BLaER1 treated with 17β-estradiol and CSF1 and Interleukin-3, amounts not matched to agents 10 nM and 100 nM (cell line): ENCODE data around the gene CORO1C.

Experiments used
- H3K27ac ChIP-seq, 11 experiments: shearing (Covaris generic); formaldehyde crosslinking; 2 replicates each; pipeline ENCODE4 v1.8.1; 2022
- H3K27me3 ChIP-seq, 11 experiments: shearing (Covaris generic); formaldehyde crosslinking; 2 replicates each; pipeline ENCODE4 v1.8.1; 2022
- H3K36me3 ChIP-seq, 11 experiments: shearing (Covaris generic); formaldehyde crosslinking; 2 replicates each; pipeline ENCODE4 v1.8.1; 2022
- H3K4me1 ChIP-seq, 10 experiments: shearing (Covaris generic); formaldehyde crosslinking; 2 replicates each; pipeline ENCODE4 v1.8.1; 2022
- H3K4me2 ChIP-seq, 11 experiments: shearing (Covaris generic); formaldehyde crosslinking; 2 replicates each; pipeline ENCODE4 v1.8.1; 2022
- H3K4me3 ChIP-seq, 10 experiments: shearing (Covaris generic); formaldehyde crosslinking; 2 replicates each; pipeline ENCODE4 v1.8.1; 2022
- H3K9ac ChIP-seq, 11 experiments: shearing (Covaris generic); formaldehyde crosslinking; 2 replicates each; pipeline ENCODE4 v1.8.1; 2022
- H3K9me3 ChIP-seq, 11 experiments: shearing (Covaris generic); formaldehyde crosslinking; replicated peaks in 1 of 11; 2 replicates each; pipeline ENCODE4 v1.8.1; 2022
- H4K20me1 ChIP-seq, 11 experiments: shearing (Covaris generic); formaldehyde crosslinking; 2 replicates each; pipeline ENCODE4 v1.8.1; 2022
- Cebpa-rat ChIP-seq, 11 experiments: shearing (Covaris generic); IDR thresholded peaks; 2 replicates each; pipeline ENCODE4 v1.8.1; 2022

CORO1C gene

GRCh38 chr12:108627134-108627920, 104.0 kb downstream of the CORO1C start:
- Histone ChIP-seq H3K27ac (peak overlapping the region in 8 of 11 experiments; percentile 60 to 96 (median 82); a peak in 12 of 22 replicates), H3K9me3 (peaks cover 0 to 20% (median 12%) of the 10 kb centered on the region in 11 experiments; a peak in 14 of 22 replicates), H3K36me3 (peaks cover 0 to 28% (median 0%) of the 10 kb centered on the region in 11 experiments; a peak in 10 of 22 replicates), H4K20me1 (no peaks in the 10 kb centered on the region), H3K27me3 (no peaks in the 10 kb centered on the region), H3K4me2 (peak overlapping the region in 10 of 11 experiments; percentile 67 to 97 (median 88); a peak in 18 of 22 replicates), H3K4me3 (0 out of 20 replicates have a peak overlapping the region, but pooled peaks of 1 of the 10 experiments have one; percentile 56), H3K4me1 (peaks cover 45 to 79% (median 61%) of the 10 kb centered on the region in 10 experiments), H3K9ac (peak overlapping the region in 5 of 11 experiments; percentile 77 to 81 (median 81); a peak in 8 of 22 replicates)
- TF ChIP-seq Cebpa-rat (IDR thresholded peaks at IDR 0.05): no peak

- no peaks in the 10 kb centered on the region for H3K27me3 ChIP-seq
- 0 out of 22 replicates have a peak overlapping the region, but pooled peaks of 1 of the 11 experiments have one; percentile 6 for H3K4me2 ChIP-seq
- no peak overlapping the region for H3K9ac ChIP-seq
- H4K20me1 ChIP-seq: no peaks in the 10 kb centered on the region
- no peak overlapping the region for H3K4me3 ChIP-seq
- H3K36me3 ChIP-seq: peaks cover 0 to 28% (median 0%) of the 10 kb centered on the region in 11 experiments; a peak in 10 of 22 replicates
- no peak for TF ChIP-seq Cebpa-rat (IDR thresholded peaks at IDR 0.05)
- peaks cover 35 to 79% (median 53%) of the 10 kb centered on the region in 10 experiments for H3K4me1 ChIP-seq
- no peak overlapping the region for H3K27ac ChIP-seq
- H3K9me3 ChIP-seq: peaks cover 0 to 13% (median 0%) of the 10 kb centered on the region in 11 experiments; a peak in 8 of 22 replicates
These were observed 106.1 kb downstream of the CORO1C start for GRCh38 chr12:108625228-108625627.

- H3K4me2 ChIP-seq: no peak overlapping the region
- H3K27ac ChIP-seq: peak overlapping the region in 4 of 11 experiments; percentile 10 to 76 (median 72); a peak in 4 of 22 replicates
- H3K9ac ChIP-seq: no peak overlapping the region
- peaks cover 0 to 13% (median 0%) of the 10 kb centered on the region in 11 experiments; a peak in 8 of 22 replicates for H3K9me3 ChIP-seq
- peaks cover 25 to 73% (median 39%) of the 10 kb centered on the region in 10 experiments for H3K4me1 ChIP-seq
- no peak for TF ChIP-seq Cebpa-rat (IDR thresholded peaks at IDR 0.05)
- H3K27me3 ChIP-seq: no peaks in the 10 kb centered on the region
- no peaks in the 10 kb centered on the region for H4K20me1 ChIP-seq
- H3K36me3 ChIP-seq: peaks cover 0 to 28% (median 0%) of the 10 kb centered on the region in 11 experiments; a peak in 10 of 22 replicates
- no peak overlapping the region for H3K4me3 ChIP-seq
These were observed 107.7 kb downstream of the CORO1C start for GRCh38 chr12:108623577-108623976.

GRCh38 chr12:108622921-108623514, 108.3 kb downstream of the CORO1C start:
- Histone ChIP-seq H4K20me1 (no peaks in the 10 kb centered on the region), H3K4me1 (peaks cover 25 to 73% (median 39%) of the 10 kb centered on the region in 10 experiments), H3K27ac (peak overlapping the region in 10 of 11 experiments; percentile 12 to 76 (median 43); a peak in 13 of 22 replicates), H3K27me3 (no peaks in the 10 kb centered on the region), H3K4me3 (no peak overlapping the region; a peak in 1 of 20 replicates), H3K9me3 (peaks cover 0 to 13% (median 0%) of the 10 kb centered on the region in 11 experiments; a peak in 8 of 22 replicates), H3K4me2 (peak overlapping the region; percentile 54 to 80 (median 69); a peak in 20 of 22 replicates), H3K36me3 (peaks cover 0 to 28% (median 0%) of the 10 kb centered on the region in 11 experiments; a peak in 10 of 22 replicates), H3K9ac (peak overlapping the region in 2 of 11 experiments; percentile 44 to 49; a peak in 2 of 22 replicates)
- no peak for TF ChIP-seq Cebpa-rat (IDR thresholded peaks at IDR 0.05)

- H3K9ac ChIP-seq: peak overlapping the region in 4 of 11 experiments; percentile 36 to 55 (median 46); a peak in 6 of 22 replicates
- no peak for TF ChIP-seq Cebpa-rat (IDR thresholded peaks at IDR 0.05)
- peak overlapping the region in 10 of 11 experiments; percentile 12 to 76 (median 56); a peak in 17 of 22 replicates for H3K27ac ChIP-seq
- no peaks in the 10 kb centered on the region for H3K27me3 ChIP-seq
- peaks cover 25 to 73% (median 39%) of the 10 kb centered on the region in 10 experiments for H3K4me1 ChIP-seq
- peak overlapping the region in 1 of 10 experiments; percentile 13; a peak in 1 of 20 replicates for H3K4me3 ChIP-seq
- peak overlapping the region; percentile 54 to 80 (median 69) for H3K4me2 ChIP-seq
- H4K20me1 ChIP-seq: no peaks in the 10 kb centered on the region
- peaks cover 0 to 13% (median 0%) of the 10 kb centered on the region in 11 experiments; a peak in 8 of 22 replicates for H3K9me3 ChIP-seq
- H3K36me3 ChIP-seq: peaks cover 0 to 28% (median 0%) of the 10 kb centered on the region in 11 experiments; a peak in 10 of 22 replicates
These were observed 108.9 kb downstream of the CORO1C start for GRCh38 chr12:108622421-108622820.

GRCh38 chr12:108621161-108621560, 110.2 kb downstream of the CORO1C start:
- Histone ChIP-seq H3K4me2 (peak overlapping the region in 3 of 11 experiments; percentile 65 to 80 (median 69); a peak in 6 of 22 replicates), H3K27ac (peak overlapping the region in 2 of 11 experiments; percentile 75 to 76; a peak in 3 of 22 replicates), H3K4me1 (peaks cover 37 to 73% (median 45%) of the 10 kb centered on the region in 10 experiments), H3K36me3 (peaks cover 0 to 25% (median 0%) of the 10 kb centered on the region in 11 experiments; a peak in 10 of 22 replicates), H3K9ac (0 out of 22 replicates have a peak overlapping the region, but pooled peaks of 2 of the 11 experiments have one; percentile 3 to 49), H3K9me3 (peaks cover 2 to 17% (median 3%) of the 10 kb centered on the region in 11 experiments), H4K20me1 (no peaks in the 10 kb centered on the region), H3K27me3 (no peaks in the 10 kb centered on the region), H3K4me3 (no peak overlapping the region)
- TF ChIP-seq Cebpa-rat (IDR thresholded peaks at IDR 0.05): no peak

- Histone ChIP-seq H3K9ac (no peak overlapping the region), H3K4me1 (peaks cover 38 to 75% (median 48%) of the 10 kb centered on the region in 10 experiments), H3K4me2 (peak overlapping the region in 3 of 11 experiments; percentile 65 to 80 (median 69); a peak in 5 of 22 replicates), H3K4me3 (no peak overlapping the region), H3K27me3 (no peaks in the 10 kb centered on the region), H4K20me1 (no peaks in the 10 kb centered on the region), H3K9me3 (peaks cover 9 to 25% (median 11%) of the 10 kb centered on the region in 11 experiments), H3K27ac (peak overlapping the region in 3 of 11 experiments; percentile 20 to 75 (median 49); a peak in 5 of 22 replicates), H3K36me3 (peaks cover 0 to 25% (median 0%) of the 10 kb centered on the region in 11 experiments; a peak in 10 of 22 replicates)
- peak in 3 of 11 experiments; percentile 19 to 25 (median 24); a peak in 1 of 22 replicates for TF ChIP-seq Cebpa-rat (IDR thresholded peaks at IDR 0.05)
These were observed 111.0 kb downstream of the CORO1C start for GRCh38 chr12:108620236-108620879.
